ENCODE measurements around the gene MGMT.
A peak's percentile ranks its signal among the peaks of the same experiment; 100 is the strongest.

MGMT gene

GRCh38 chr10:129604333-129605032, 137.4 kb downstream of the MGMT start:
- DNase-seq (ENCODE audit: low spot score): peak; percentile 56
- no peak for TF ChIP-seq CTCF (IDR thresholded peaks at IDR 0.05; ENCODE audit: extremely low read depth, missing control alignments)

- no peak for TF ChIP-seq CTCF (IDR thresholded peaks at IDR 0.05; ENCODE audit: extremely low read depth, missing control alignments)
Measured at GRCh38 chr10:129605266-129605985, 138.4 kb downstream of the MGMT start.

GRCh38 chr10:129605986-129606518, 139.0 kb downstream of the MGMT start:
- peak; percentile 47 for DNase-seq (ENCODE audit: low spot score)

More at GRCh38 chr10:129605266-129605985, 138.4 kb downstream of the MGMT start:
- DNase-seq (ENCODE audit: low spot score): peak; percentile 54

GRCh38 chr10:129607607-129608109, 140.6 kb downstream of the MGMT start:
- no peak for DNase-seq (ENCODE audit: low spot score)

More at GRCh38 chr10:129605986-129606518, 139.0 kb downstream of the MGMT start:
- TF ChIP-seq CTCF (IDR thresholded peaks at IDR 0.05; ENCODE audit: extremely low read depth, missing control alignments): no peak

GRCh38 chr10:129608653-129609052, 141.6 kb downstream of the MGMT start:
- DNase-seq (ENCODE audit: low spot score): no peak
- no peak for TF ChIP-seq CTCF (IDR thresholded peaks at IDR 0.05; ENCODE audit: extremely low read depth, missing control alignments)

More at GRCh38 chr10:129607607-129608109, 140.6 kb downstream of the MGMT start:
- no peak for TF ChIP-seq CTCF (IDR thresholded peaks at IDR 0.05; ENCODE audit: extremely low read depth, missing control alignments)

GRCh38 chr10:129609551-129609950, 142.5 kb downstream of the MGMT start:
- no peak for TF ChIP-seq CTCF (IDR thresholded peaks at IDR 0.05; ENCODE audit: extremely low read depth, missing control alignments)
- no peak for DNase-seq (ENCODE audit: low spot score)

Data from GM20000 (cell line).